Heart left ventricle (tissue), 13 donors: ENCODE data around the gene TRPM2.

Experiments
- POLR2A ChIP-seq, 2 donors: fragments of 450-650 bp; IDR thresholded peaks; one replicate each; pipeline ENCODE4 v1.6.1; 2017; ENCODE audit warnings: antibody characterized with exemption in 2 of 2, mild to moderate bottlenecking in 2 of 2, moderate library complexity in 2 of 2
- TF ChIP-seq, protein P1 (sequence below), 12 donors: fragments of 200-600 bp; sonication (generic) in 4 of 12; IDR thresholded peaks; one replicate each; pipeline versions ENCODE4 v1.5.0 to v1.8.0; 2018 to 2022; ENCODE audit warnings: antibody characterized with exemption in 12 of 12, mild to moderate bottlenecking in 5 of 12
- donor health status: ischemic (EF 13 %, LVEDD 7.1; RV severe dilation, severe dysfunction).
- donor health status: DM: no; HTN: yes; CAD: no.
- donor health status: DM: no; HTN: no; CAD: no.
- donor health status: ischemic (EF 25% LVEDD 6.9; RV normal size, moderate dysfunction).
- donor health status: ischemic (EF 25% LVEDD 5.7; RV mildly dilated, moderate dysfunction).
- donor health status: ischemic (EF 35%, LVEDD 5.7; RV mildly dilated, moderate dysfunction).
- donor health status: nonischemic (EF 11% LVEDD 7.7; RV severe dilation, severe dysfunction).
- donor health status: DM: yes; HTN: yes; CAD: no.
- donor health status: PGD.
- donor health status: ischemic (EF 29% LVEDD 5.4; RV normal size, mild dysfunction).
- donor health status: nonischemic (EF 23%, LVEDD 6.1; RV moderate dilation, normal function).

DNA sequence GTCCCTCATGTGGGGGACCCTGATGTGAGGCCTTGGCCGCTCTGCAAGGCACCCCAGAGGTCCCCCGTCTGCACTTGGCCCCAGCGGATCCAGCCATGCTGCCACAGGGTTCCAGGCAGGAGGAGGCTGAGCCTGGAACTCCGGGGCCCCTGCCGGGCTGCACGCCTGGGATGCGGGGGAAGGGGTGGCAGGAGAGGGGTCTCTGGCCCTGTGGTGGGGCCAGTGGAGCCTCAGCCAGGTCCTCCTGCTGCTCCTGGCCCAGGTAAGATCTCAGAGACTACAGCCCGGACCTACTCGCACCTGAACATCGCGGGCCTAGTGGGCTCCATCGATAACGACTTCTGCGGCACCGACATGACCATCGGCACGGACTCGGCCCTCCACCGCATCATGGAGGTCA, 40.7 kb upstream of the TRPM2 start:
- TF ChIP-seq POLR2A (IDR thresholded peaks at IDR 0.05), result no peak
- TF ChIP-seq, protein P1, sequence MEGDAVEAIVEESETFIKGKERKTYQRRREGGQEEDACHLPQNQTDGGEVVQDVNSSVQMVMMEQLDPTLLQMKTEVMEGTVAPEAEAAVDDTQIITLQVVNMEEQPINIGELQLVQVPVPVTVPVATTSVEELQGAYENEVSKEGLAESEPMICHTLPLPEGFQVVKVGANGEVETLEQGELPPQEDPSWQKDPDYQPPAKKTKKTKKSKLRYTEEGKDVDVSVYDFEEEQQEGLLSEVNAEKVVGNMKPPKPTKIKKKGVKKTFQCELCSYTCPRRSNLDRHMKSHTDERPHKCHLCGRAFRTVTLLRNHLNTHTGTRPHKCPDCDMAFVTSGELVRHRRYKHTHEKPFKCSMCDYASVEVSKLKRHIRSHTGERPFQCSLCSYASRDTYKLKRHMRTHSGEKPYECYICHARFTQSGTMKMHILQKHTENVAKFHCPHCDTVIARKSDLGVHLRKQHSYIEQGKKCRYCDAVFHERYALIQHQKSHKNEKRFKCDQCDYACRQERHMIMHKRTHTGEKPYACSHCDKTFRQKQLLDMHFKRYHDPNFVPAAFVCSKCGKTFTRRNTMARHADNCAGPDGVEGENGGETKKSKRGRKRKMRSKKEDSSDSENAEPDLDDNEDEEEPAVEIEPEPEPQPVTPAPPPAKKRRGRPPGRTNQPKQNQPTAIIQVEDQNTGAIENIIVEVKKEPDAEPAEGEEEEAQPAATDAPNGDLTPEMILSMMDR (IDR thresholded peaks at IDR 0.05), result no peak
